RWPE2 (cell line): ENCODE measurements around the gene DUSP16.

ENCODE experiments used
- ATAC-seq: fragments of 200-7000 bp; cut with Tn5 transposase; 3 replicates; pipeline ENCODE4 v1.9.1; 2021; ENCODE audit warnings: low read depth
- DNase-seq: peaks from one replicate; pipeline ENCODE4 v3.0.0-alpha.2; 2020; ENCODE audit warnings: low spot score
- H3K27ac ChIP-seq: fragments of 450-650 bp; 2 replicates; pipeline ENCODE4 v1.5.1; 2017; ENCODE audit warnings: mild to moderate bottlenecking; ENCODE audit not compliant: poor library complexity, severe bottlenecking
- H3K27me3 ChIP-seq: fragments of 250-450 bp; sonication (Bioruptor Pico); 2 replicates; pipeline ENCODE4 v1.5.1; 2021; ENCODE audit warnings: mild to moderate bottlenecking, moderate library complexity; ENCODE audit not compliant: insufficient read depth, poor library complexity, severe bottlenecking
- H3K36me3 ChIP-seq: fragments of 250-450 bp; sonication (Bioruptor Pico); 2 replicates; pipeline ENCODE4 v1.5.1; 2020; ENCODE audit warnings: low read depth, mild to moderate bottlenecking, moderate library complexity
- H3K4me1 ChIP-seq: fragments of 250-450 bp; sonication (Bioruptor Pico); 2 replicates; pipeline ENCODE4 v1.5.1; 2021; ENCODE audit warnings: mild to moderate bottlenecking, moderate library complexity; ENCODE audit not compliant: insufficient read depth, poor library complexity, severe bottlenecking
- H3K4me3 ChIP-seq: fragments of 250-450 bp; sonication (Bioruptor Pico); 2 replicates; pipeline ENCODE4 v1.5.1; 2021; ENCODE audit warnings: mild to moderate bottlenecking, moderate library complexity; ENCODE audit not compliant: severe bottlenecking
- H3K9me3 ChIP-seq: fragments of 250-450 bp; sonication (Bioruptor Pico); 2 replicates; pipeline ENCODE4 v1.5.1; 2021; ENCODE audit warnings: mild to moderate bottlenecking, moderate library complexity; ENCODE audit not compliant: severe bottlenecking
- TF ChIP-seq, protein P1 (sequence below): fragments of 450-650 bp; IDR thresholded peaks from one replicate; pipeline ENCODE4 v1.5.1; 2017; ENCODE audit warnings: mild to moderate bottlenecking, moderate library complexity; ENCODE audit not compliant: poor library complexity, severe bottlenecking

The DUSP16 gene

DNA sequence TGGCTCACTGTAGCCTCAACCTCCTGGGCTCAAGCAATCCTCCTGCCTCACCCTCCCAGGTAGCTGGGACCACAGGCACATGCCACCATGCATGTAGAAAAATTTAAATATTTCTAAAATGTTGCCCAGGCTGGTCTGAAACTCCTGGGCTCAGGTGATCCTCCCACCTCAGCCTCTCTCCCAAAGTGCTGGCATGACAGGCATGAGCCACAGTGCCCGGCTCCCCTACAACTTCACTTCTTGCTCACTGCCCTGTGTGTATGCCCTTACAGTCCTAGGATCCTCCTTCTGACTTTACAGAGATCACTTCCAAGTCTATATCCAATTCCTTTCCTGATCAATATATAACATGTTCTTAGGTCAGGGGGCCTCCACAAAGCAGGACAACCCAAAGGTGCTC, 25.2 kb upstream of the DUSP16 start:
- peaks cover 11% of the 10 kb centered on the region for H3K4me1 ChIP-seq
- TF ChIP-seq, protein P1, sequence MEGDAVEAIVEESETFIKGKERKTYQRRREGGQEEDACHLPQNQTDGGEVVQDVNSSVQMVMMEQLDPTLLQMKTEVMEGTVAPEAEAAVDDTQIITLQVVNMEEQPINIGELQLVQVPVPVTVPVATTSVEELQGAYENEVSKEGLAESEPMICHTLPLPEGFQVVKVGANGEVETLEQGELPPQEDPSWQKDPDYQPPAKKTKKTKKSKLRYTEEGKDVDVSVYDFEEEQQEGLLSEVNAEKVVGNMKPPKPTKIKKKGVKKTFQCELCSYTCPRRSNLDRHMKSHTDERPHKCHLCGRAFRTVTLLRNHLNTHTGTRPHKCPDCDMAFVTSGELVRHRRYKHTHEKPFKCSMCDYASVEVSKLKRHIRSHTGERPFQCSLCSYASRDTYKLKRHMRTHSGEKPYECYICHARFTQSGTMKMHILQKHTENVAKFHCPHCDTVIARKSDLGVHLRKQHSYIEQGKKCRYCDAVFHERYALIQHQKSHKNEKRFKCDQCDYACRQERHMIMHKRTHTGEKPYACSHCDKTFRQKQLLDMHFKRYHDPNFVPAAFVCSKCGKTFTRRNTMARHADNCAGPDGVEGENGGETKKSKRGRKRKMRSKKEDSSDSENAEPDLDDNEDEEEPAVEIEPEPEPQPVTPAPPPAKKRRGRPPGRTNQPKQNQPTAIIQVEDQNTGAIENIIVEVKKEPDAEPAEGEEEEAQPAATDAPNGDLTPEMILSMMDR: no peak

DNA sequence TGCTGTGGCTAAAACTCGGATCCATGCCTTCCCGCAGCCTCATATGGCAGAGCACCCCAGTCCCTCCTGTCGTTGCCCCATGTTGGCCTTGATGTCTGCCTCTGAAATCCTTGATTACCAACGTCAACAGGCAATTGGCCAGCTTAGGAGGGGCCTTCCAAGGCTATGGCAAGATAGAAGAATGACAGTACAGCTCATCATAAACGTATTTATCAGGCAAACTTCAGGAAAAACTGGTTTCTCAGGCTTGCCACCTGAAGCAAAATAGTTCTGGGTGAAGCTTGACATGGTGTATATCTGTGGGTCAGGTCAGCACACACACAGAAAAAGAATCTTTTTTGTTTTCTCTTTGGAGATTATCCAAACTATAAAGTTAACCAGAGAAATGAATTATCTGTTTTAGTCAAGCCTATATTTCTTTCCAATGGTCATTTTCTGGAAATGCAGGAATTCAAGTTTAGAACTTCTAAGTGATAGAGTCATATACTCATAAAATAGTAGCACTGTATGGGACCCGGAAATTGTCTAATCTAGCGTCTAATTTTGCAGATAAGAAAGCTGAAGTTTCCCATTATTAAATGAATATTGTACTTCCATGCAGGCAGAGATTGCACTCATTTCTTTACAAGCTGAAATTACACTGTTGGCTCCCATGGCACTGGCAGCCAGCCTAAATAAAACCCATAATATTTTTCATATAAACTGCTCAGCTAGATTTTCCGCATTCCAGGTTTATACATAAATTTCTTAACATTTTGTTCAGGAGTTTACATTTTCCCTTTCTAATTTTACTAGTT, 24.4 kb upstream of the DUSP16 start:
- TF ChIP-seq, protein P1: no peak
- H3K4me1 ChIP-seq: peaks cover 11% of the 10 kb centered on the region
- ATAC-seq: peak; percentile 53; the same call in 1 of the 3 replicates
- H3K36me3 ChIP-seq: no peaks in the 10 kb centered on the region
- no peak overlapping the region for H3K27ac ChIP-seq
- DNase-seq: no peak
- no peak overlapping the region for H3K4me3 ChIP-seq
- H3K9me3 ChIP-seq: no peaks in the 10 kb centered on the region
- no peaks in the 10 kb centered on the region for H3K27me3 ChIP-seq

More for the DNA sequence above, 25.2 kb upstream of the DUSP16 start:
- H3K36me3 ChIP-seq: no peaks in the 10 kb centered on the region
- no peaks in the 10 kb centered on the region for H3K27me3 ChIP-seq
- DNase-seq (no peak), ATAC-seq (no peak)
- no peaks in the 10 kb centered on the region for H3K9me3 ChIP-seq
- H3K4me3 ChIP-seq: no peak overlapping the region
- H3K27ac ChIP-seq: no peak overlapping the region

DNA sequence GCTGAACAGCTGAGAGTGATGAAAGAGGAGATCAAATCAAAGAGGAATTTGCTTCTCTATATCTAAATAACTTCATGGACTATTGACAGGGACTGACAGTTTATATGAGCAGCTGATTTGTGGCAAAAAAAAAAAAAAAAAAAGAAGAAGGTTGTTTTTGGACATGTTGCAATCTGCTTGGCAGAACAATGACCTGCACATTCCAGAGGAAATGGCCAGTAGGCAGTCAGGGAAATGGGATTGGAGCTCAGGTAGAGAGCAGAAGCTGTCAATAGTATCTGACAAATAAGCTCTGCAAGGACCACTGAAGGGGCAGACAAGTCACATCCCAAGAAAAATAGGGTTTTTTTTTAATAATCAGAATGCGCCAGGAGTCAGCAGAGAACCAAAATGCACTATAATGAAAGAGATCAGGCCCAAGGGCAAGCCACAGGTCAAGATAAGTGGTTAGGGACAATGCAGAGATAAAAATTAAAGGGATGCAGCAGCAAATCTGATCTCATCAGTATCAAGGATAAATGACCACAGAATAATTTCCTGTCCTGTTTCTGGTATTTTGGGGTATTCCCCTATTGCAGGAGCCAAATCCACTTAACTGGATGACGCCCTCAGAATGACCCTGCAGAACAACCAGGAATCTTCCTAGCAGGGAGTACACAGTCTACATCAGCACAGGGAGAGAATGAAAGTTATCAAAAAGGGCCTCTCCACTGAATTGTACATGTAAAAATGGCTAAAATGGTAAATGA, 22.6 kb upstream of the DUSP16 start:
- Histone ChIP-seq H3K27ac (no peak overlapping the region), H3K4me1 (peaks cover 11% of the 10 kb centered on the region), H3K27me3 (no peaks in the 10 kb centered on the region), H3K36me3 (no peaks in the 10 kb centered on the region), H3K9me3 (no peaks in the 10 kb centered on the region), H3K4me3 (no peak overlapping the region)
- DNase-seq (no peak), ATAC-seq (no peak)
- TF ChIP-seq, protein P1: no peak

DNA sequence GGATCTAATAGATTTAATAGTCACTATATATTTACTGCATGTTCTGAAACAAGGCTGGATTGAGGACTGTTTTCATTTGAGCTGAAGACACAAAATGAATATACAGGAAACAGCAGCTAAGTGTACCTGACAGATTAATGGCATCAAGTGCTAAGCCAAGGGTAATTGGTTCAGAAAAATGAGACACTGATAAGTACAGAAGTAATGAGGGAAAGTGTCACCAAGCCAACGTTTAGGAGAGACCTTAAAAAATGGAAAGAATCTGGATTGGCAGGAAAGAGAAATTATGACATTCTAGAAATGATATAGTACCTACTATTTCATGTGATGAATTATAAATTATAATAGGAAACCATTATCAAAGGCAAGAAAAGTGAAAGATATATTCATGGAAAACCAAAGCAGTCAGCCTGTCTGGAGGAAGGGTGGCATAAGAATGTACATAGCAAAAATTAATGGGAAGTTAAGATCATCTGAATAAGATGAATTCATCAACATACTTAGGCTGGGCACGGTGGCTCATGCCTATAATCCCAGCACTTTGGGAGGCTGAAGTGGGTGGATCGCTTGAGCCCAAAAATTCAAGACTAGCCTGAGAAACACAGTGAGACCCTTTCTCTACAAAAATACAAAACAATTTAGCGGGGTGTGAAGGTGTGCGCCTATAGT, 21.0 kb upstream of the DUSP16 start:
- no peak overlapping the region for H3K27ac ChIP-seq
- no peak for ATAC-seq
- TF ChIP-seq, protein P1: no peak
- DNase-seq: no peak
- H3K4me3 ChIP-seq: no peak overlapping the region
- H3K27me3 ChIP-seq: no peaks in the 10 kb centered on the region
- no peaks in the 10 kb centered on the region for H3K36me3 ChIP-seq
- no peaks in the 10 kb centered on the region for H3K9me3 ChIP-seq
- H3K4me1 ChIP-seq: peaks cover 11% of the 10 kb centered on the region
